Uterus (tissue), 2 donors: ENCODE results near the gene MYO9A.

Source experiments
- POLR2A ChIP-seq, 2 donors: fragments of 450-650 bp; IDR thresholded peaks; one replicate each; pipeline ENCODE4 v1.6.1; 2016; ENCODE audit warnings: antibody characterized with exemption in 2 of 2, mild to moderate bottlenecking in 1 of 2, moderate library complexity in 1 of 2
- TF ChIP-seq, protein P1 (sequence below), 4 experiments: fragments of 200-600 bp in 2 of 4; fragments of 450-650 bp in 2 of 4; sonication (generic) in 2 of 4; IDR thresholded peaks; one replicate each; pipeline ENCODE4 v1.5.1; 2016 to 2019; ENCODE audit warnings: antibody characterized with exemption in 4 of 4, mild to moderate bottlenecking in 2 of 4, moderate library complexity in 1 of 4

DNA sequence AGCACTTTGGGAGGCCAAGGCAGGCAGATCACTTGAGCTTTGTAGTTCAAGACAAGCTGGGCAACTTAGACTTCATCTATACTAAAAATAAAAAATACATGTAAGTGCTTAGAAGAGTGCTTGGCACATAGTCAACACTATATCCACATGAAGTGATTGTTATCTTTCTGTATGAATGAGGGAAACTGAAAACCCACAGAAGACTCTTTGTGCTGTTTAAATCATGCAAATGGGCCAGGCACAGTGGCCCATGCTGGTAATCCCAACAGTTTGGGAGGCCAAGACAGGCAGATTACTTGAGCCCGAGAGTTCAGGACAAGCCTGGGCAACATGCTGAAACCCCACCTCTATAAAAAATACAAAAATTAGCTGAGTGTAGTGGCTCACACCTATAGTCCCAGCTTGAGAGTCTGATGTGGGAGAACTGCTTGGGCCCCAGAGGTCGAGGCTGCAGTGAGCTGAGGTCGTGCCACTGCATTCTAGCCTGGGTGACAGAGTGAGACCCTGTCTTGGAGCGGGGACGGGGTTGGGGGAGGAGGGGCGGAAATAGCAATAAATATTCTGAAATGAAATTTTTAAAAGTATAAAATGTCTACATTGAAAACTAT lies 177.9 kb downstream of the MYO9A start:
- TF ChIP-seq, protein P1, sequence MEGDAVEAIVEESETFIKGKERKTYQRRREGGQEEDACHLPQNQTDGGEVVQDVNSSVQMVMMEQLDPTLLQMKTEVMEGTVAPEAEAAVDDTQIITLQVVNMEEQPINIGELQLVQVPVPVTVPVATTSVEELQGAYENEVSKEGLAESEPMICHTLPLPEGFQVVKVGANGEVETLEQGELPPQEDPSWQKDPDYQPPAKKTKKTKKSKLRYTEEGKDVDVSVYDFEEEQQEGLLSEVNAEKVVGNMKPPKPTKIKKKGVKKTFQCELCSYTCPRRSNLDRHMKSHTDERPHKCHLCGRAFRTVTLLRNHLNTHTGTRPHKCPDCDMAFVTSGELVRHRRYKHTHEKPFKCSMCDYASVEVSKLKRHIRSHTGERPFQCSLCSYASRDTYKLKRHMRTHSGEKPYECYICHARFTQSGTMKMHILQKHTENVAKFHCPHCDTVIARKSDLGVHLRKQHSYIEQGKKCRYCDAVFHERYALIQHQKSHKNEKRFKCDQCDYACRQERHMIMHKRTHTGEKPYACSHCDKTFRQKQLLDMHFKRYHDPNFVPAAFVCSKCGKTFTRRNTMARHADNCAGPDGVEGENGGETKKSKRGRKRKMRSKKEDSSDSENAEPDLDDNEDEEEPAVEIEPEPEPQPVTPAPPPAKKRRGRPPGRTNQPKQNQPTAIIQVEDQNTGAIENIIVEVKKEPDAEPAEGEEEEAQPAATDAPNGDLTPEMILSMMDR (IDR thresholded peaks at IDR 0.05) = no peak
- TF ChIP-seq POLR2A (IDR thresholded peaks at IDR 0.05) = no peak
